HG03060 (cell line): ENCODE data around the gene TSC1.

Experiments used
- ATAC-seq: cut with Tn5 transposase; IDR thresholded peaks from one replicate; pipeline ENCODE4 v1.9.1; 2021; ENCODE audit warnings: low read depth, moderate number of reproducible peaks; ENCODE audit not compliant: unreplicated experiment

TSC1 gene

GRCh38 chr9:132873403-132873802, 71.0 kb downstream of the TSC1 start:
- no peak for ATAC-seq

GRCh38 chr9:132869266-132869665, 75.2 kb downstream of the TSC1 start:
- no peak for ATAC-seq

GRCh38 chr9:132866898-132867297, 77.5 kb downstream of the TSC1 start:
- no peak for ATAC-seq

- no peak for ATAC-seq
Observed at GRCh38 chr9:132864691-132865090, 79.7 kb downstream of the TSC1 start.

- no peak for ATAC-seq
Observed at GRCh38 chr9:132864277-132864676, 80.1 kb downstream of the TSC1 start.

GRCh38 chr9:132863096-132863495, 81.3 kb downstream of the TSC1 start:
- no peak for ATAC-seq

- ATAC-seq: no peak
Observed at GRCh38 chr9:132862533-132862932, 81.9 kb downstream of the TSC1 start.

GRCh38 chr9:132861666-132862065, 82.8 kb downstream of the TSC1 start:
- no peak for ATAC-seq

- ATAC-seq: no peak
Observed at GRCh38 chr9:132858751-132859150, 85.7 kb downstream of the TSC1 start.

- no peak for ATAC-seq
Observed at GRCh38 chr9:132857616-132858342, 86.6 kb downstream of the TSC1 start.

- no peak for ATAC-seq
Observed at GRCh38 chr9:132857031-132857430, 87.4 kb downstream of the TSC1 start.

- no peak for ATAC-seq
Observed at GRCh38 chr9:132855904-132856303, 88.5 kb downstream of the TSC1 start.

GRCh38 chr9:132854832-132855231, 89.6 kb downstream of the TSC1 start:
- no peak for ATAC-seq

GRCh38 chr9:132853482-132853881, 90.9 kb downstream of the TSC1 start:
- no peak for ATAC-seq

- ATAC-seq: no peak
Observed at GRCh38 chr9:132849185-132849706, 95.2 kb downstream of the TSC1 start.

GRCh38 chr9:132846918-132847515, 97.4 kb downstream of the TSC1 start:
- ATAC-seq: no peak

GRCh38 chr9:132846109-132846917, 98.1 kb downstream of the TSC1 start:
- ATAC-seq: no peak

GRCh38 chr9:132842124-132843044, 102.0 kb downstream of the TSC1 start:
- ATAC-seq: no peak
